Measurements from ENCODE around the gene TMEM95. TPM values are rescaled to one million over a fixed set of nuclear protein-coding genes. Genes with fewer than 3 reads are reported as not detected.

TMEM95 gene
- total RNA-seq (not detected), polyA plus RNA-seq (0.05 TPM)
- long read RNA-seq, donor 1: 0 reads
- long read RNA-seq, donor 2: 0 reads
- long read RNA-seq, donor 3: 0 reads
- long read RNA-seq, donor 4: 0 reads
- long read RNA-seq, donor 5: 0 reads
- long read RNA-seq, donor 6: 0 reads
- long read RNA-seq, donor 7: 0 reads
- long read RNA-seq, donor 8: 0 reads
- long read RNA-seq, donor 9: 0 reads
- long read RNA-seq, donor 10: 0 reads

GRCh38 chr17:7355053-7355452 lies at the start of gene TMEM95:
TSS of gene TMEM95 (plus strand) at chr17:7355156. CDS start at chr17:7355205, 49 bp downstream.
- Histone ChIP-seq H3K4me3 (ENCODE audit: low read length in 2 of 2) (no peak within 1 kb of the TSS), H3K36me3 (ENCODE audit: control insufficient read depth in 2 of 2, insufficient read depth in 2 of 2, low read length in 1 of 2) (peaks cover 8 to 12% of the 10 kb centered on the region in 2 donors), H3K4me1 (ENCODE audit: control insufficient read depth in 2 of 2, insufficient read depth in 2 of 2, low read length in 2 of 2) (peaks cover 11 to 24% of the 10 kb centered on the region in 2 donors), H3K27ac (ENCODE audit: low read depth in 1 of 2, low read length in 1 of 2) (no peak within 1 kb of the TSS), H3K9me3 (ENCODE audit: control insufficient read depth in 2 of 2, insufficient read depth in 1 of 2, low read length in 1 of 2) (no peaks in the 10 kb centered on the region), H3K27me3 (ENCODE audit: control insufficient read depth in 2 of 2, insufficient read depth in 1 of 2, low read length in 1 of 2) (peaks cover 0 to 11% of the 10 kb centered on the region in 2 donors)
- no peak for DNase-seq (ENCODE audit: low read depth in 6 of 9, low spot score in 9 of 9)
- WGBS: 91% methylated on average over 10 of the region's 10 CpGs

DNA sequence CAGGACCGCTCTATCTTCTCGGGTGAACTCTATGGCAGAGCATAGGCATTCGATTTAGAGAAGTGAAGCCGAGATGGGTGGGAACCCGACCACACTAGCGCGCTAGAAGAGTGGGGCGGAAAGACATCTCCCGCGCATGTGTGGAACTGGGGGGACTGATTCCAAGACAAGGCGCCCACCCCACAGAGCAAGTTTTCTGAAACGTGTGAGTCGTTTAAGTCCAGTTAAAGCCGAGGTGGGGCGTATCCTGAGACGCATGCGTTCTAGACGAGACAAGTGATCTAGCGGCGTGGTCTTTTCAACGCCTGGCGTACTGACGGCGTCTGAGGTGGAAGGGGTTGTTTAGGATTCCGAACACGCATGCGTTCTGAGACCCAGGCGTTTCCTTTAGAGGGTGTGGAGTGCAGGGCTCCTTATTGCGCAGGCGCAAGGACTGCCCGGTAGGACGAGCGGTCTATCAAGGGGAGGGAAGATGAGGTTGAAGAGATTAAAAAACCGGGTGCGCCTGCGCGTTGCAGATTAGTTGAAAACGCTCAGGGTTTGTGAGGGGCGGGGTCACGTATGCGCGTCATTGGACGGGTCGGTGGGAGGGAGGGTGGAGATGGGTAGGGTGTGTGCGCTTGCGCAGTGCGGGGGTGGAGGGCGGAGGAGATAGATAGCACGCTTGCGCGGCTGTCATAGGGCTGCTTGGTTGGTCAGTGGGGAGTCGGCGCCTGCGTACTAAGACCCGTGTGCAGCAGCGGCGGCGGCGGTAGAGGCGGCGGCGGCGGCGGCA lies 47.9 kb upstream of the TMEM95 start, which contains the start of gene EIF5A:
Gene EIF5A, plus strand, starts transcription at position 718 of the 775 bp plus-strand sequence. CDS start 2,008 bp downstream, outside the sequence.
- Histone ChIP-seq H3K4me1 (ENCODE audit: control insufficient read depth in 2 of 2, insufficient read depth in 2 of 2, low read length in 2 of 2) (peaks cover 17 to 27% of the 10 kb centered on the region in 2 donors), H3K9me3 (ENCODE audit: control insufficient read depth in 2 of 2, insufficient read depth in 1 of 2, low read length in 1 of 2) (no peaks in the 10 kb centered on the region), H3K4me3 (ENCODE audit: low read length in 2 of 2) (peak within 1 kb of the TSS; percentile 90 to 98), H3K27ac (ENCODE audit: low read depth in 1 of 2, low read length in 1 of 2) (peak within 1 kb of the TSS; percentile 98 to 99), H3K36me3 (ENCODE audit: control insufficient read depth in 2 of 2, insufficient read depth in 2 of 2, low read length in 1 of 2) (peaks cover 20 to 28% of the 10 kb centered on the region in 2 donors), H3K27me3 (ENCODE audit: control insufficient read depth in 2 of 2, insufficient read depth in 1 of 2, low read length in 1 of 2) (no peaks in the 10 kb centered on the region)
- under 1% methylated on average over 64 of the region's 64 CpGs for WGBS
- DNase-seq (ENCODE audit: low read depth in 6 of 9, low spot score in 9 of 9): peak; percentile 99 to 100 (median 100)

- WGBS: under 1% methylated on average over 103 of the region's 104 CpGs
- peak in 1 of 9 donors; percentile 47 for DNase-seq (ENCODE audit: low read depth in 6 of 9, low spot score in 9 of 9)
These were observed 47.0 kb upstream of the TMEM95 start for GRCh38 chr17:7307686-7308624.

GRCh38 chr17:7308625-7309433 lies 46.1 kb upstream of the TMEM95 start:
- Histone ChIP-seq H3K4me1 (ENCODE audit: control insufficient read depth in 2 of 2, insufficient read depth in 2 of 2, low read length in 2 of 2) (peaks cover 16 to 29% of the 10 kb centered on the region in 2 donors), H3K4me3 (ENCODE audit: low read length in 2 of 2) (peak overlapping the region; percentile 90 to 98), H3K36me3 (ENCODE audit: control insufficient read depth in 2 of 2, insufficient read depth in 2 of 2, low read length in 1 of 2) (peaks cover 34 to 46% of the 10 kb centered on the region in 2 donors), H3K9me3 (ENCODE audit: control insufficient read depth in 2 of 2, insufficient read depth in 1 of 2, low read length in 1 of 2) (no peaks in the 10 kb centered on the region), H3K27me3 (ENCODE audit: control insufficient read depth in 2 of 2, insufficient read depth in 1 of 2, low read length in 1 of 2) (no peaks in the 10 kb centered on the region), H3K27ac (ENCODE audit: low read depth in 1 of 2, low read length in 1 of 2) (peak overlapping the region; percentile 96 to 99)
- under 1% methylated on average over 14 of the region's 14 CpGs for WGBS
- peak in 6 of 9 donors; percentile 57 to 91 (median 76) for DNase-seq (ENCODE audit: low read depth in 6 of 9, low spot score in 9 of 9)

More at GRCh38 chr17:7307686-7308624, 47.0 kb upstream of the TMEM95 start:
- Histone ChIP-seq H3K36me3 (ENCODE audit: control insufficient read depth in 2 of 2, insufficient read depth in 2 of 2, low read length in 1 of 2) (peaks cover 27 to 37% of the 10 kb centered on the region in 2 donors), H3K4me3 (ENCODE audit: low read length in 2 of 2) (peak overlapping the region; percentile 90 to 98), H3K9me3 (ENCODE audit: control insufficient read depth in 2 of 2, insufficient read depth in 1 of 2, low read length in 1 of 2) (no peaks in the 10 kb centered on the region), H3K27ac (ENCODE audit: low read depth in 1 of 2, low read length in 1 of 2) (peak overlapping the region; percentile 98 to 99), H3K27me3 (ENCODE audit: control insufficient read depth in 2 of 2, insufficient read depth in 1 of 2, low read length in 1 of 2) (no peaks in the 10 kb centered on the region), H3K4me1 (ENCODE audit: control insufficient read depth in 2 of 2, insufficient read depth in 2 of 2, low read length in 2 of 2) (peaks cover 16 to 27% of the 10 kb centered on the region in 2 donors)

- Histone ChIP-seq H3K27me3 (ENCODE audit: control insufficient read depth in 2 of 2, insufficient read depth in 1 of 2, low read length in 1 of 2) (no peaks in the 10 kb centered on the region), H3K9me3 (ENCODE audit: control insufficient read depth in 2 of 2, insufficient read depth in 1 of 2, low read length in 1 of 2) (no peaks in the 10 kb centered on the region), H3K36me3 (ENCODE audit: control insufficient read depth in 2 of 2, insufficient read depth in 2 of 2, low read length in 1 of 2) (peaks cover 34 to 48% of the 10 kb centered on the region in 2 donors), H3K4me3 (ENCODE audit: low read length in 2 of 2) (peak overlapping the region in 1 of 2 donors; percentile 98), H3K4me1 (ENCODE audit: control insufficient read depth in 2 of 2, insufficient read depth in 2 of 2, low read length in 2 of 2) (peaks cover 22 to 37% of the 10 kb centered on the region in 2 donors), H3K27ac (ENCODE audit: low read depth in 1 of 2, low read length in 1 of 2) (peak overlapping the region; percentile 36 to 96)
- DNase-seq (ENCODE audit: low read depth in 6 of 9, low spot score in 9 of 9): no peak
- 93% methylated on average over 12 of the region's 12 CpGs for WGBS
These were observed 45.3 kb upstream of the TMEM95 start for GRCh38 chr17:7309628-7310027.

DNA sequence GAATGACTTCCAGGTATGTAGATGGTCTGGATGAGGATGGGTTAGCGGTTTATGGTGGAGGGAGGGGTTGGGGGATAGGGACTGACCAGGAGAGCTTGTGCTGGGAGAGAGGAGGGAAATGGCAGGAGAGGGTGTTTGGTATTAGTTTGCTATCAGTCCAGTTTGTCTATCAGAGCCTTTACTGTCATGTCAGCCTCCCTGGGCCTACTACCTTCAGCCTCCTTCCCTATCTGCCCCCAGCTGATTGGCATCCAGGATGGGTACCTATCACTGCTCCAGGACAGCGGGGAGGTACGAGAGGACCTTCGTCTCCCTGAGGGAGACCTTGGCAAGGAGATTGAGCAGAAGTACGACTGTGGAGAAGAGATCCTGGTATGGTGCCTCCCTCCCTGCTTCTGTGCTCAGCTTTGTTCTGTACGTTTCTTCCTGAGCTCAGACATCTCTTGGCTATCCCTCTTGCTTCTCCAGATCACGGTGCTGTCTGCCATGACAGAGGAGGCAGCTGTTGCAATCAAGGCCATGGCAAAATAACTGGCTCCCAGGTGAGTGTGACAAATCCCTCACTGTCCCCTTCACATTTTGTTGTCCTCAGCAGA lies 43.7 kb upstream of the TMEM95 start:
- 98% methylated on average over 7 of the region's 7 CpGs for WGBS

DNA sequence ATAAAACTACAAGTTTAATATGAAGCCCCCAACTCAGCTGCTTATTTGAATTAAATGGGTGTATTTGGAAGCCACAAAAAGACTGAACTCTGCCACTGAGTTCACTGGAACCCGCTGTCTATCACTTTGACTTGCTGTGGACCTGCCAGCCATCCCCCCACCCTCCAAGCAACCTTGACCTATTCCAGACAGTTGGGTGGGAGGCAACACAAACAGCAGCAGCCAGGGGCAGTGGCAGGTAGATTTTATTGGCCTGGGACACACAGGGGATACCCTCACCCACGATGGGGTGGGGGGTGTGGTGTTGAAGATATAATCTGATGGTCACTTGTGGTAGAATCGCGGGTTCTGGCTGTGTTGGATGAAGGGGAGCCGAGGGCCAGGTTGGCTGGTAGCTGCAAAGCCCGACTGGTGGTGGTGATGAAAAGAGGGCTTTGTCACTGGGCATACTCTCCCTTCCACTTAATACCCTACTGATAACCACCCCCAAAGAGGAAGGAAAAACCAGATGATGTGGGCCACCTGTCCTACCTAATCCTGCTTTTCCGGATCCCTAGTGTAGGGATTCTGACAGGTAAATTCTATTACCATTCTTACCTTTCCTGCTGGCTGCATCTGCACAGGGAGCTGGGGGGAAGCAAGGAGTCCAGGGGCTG lies 42.4 kb upstream of the TMEM95 start:
- Histone ChIP-seq H3K27me3 (ENCODE audit: control insufficient read depth in 2 of 2, insufficient read depth in 1 of 2, low read length in 1 of 2) (no peaks in the 10 kb centered on the region), H3K27ac (ENCODE audit: low read depth in 1 of 2, low read length in 1 of 2) (no peak overlapping the region), H3K4me3 (ENCODE audit: low read length in 2 of 2) (no peak overlapping the region), H3K36me3 (ENCODE audit: control insufficient read depth in 2 of 2, insufficient read depth in 2 of 2, low read length in 1 of 2) (peaks cover 36 to 62% of the 10 kb centered on the region in 2 donors), H3K4me1 (ENCODE audit: control insufficient read depth in 2 of 2, insufficient read depth in 2 of 2, low read length in 2 of 2) (peaks cover 26 to 38% of the 10 kb centered on the region in 2 donors), H3K9me3 (ENCODE audit: control insufficient read depth in 2 of 2, insufficient read depth in 1 of 2, low read length in 1 of 2) (no peaks in the 10 kb centered on the region)
- DNase-seq (ENCODE audit: low read depth in 6 of 9, low spot score in 9 of 9): no peak
- WGBS: 95% methylated on average over 7 of the region's 7 CpGs

More for the DNA sequence above, 43.7 kb upstream of the TMEM95 start:
- Histone ChIP-seq H3K27me3 (ENCODE audit: control insufficient read depth in 2 of 2, insufficient read depth in 1 of 2, low read length in 1 of 2) (no peaks in the 10 kb centered on the region), H3K4me3 (ENCODE audit: low read length in 2 of 2) (no peak overlapping the region), H3K36me3 (ENCODE audit: control insufficient read depth in 2 of 2, insufficient read depth in 2 of 2, low read length in 1 of 2) (peaks cover 34 to 52% of the 10 kb centered on the region in 2 donors), H3K9me3 (ENCODE audit: control insufficient read depth in 2 of 2, insufficient read depth in 1 of 2, low read length in 1 of 2) (no peaks in the 10 kb centered on the region), H3K27ac (ENCODE audit: low read depth in 1 of 2, low read length in 1 of 2) (no peak overlapping the region), H3K4me1 (ENCODE audit: control insufficient read depth in 2 of 2, insufficient read depth in 2 of 2, low read length in 2 of 2) (peaks cover 26 to 43% of the 10 kb centered on the region in 2 donors)
- no peak for DNase-seq (ENCODE audit: low read depth in 6 of 9, low spot score in 9 of 9)

Data from thymus (tissue), 14 donors.